ENCODE results near the gene EML5. TPM values are rescaled to one million over a fixed set of nuclear protein-coding genes. Genes with fewer than 3 reads are reported as not detected.

EML5 gene
- total RNA-seq, 1 donor from 2014 or later = not detected

DNA sequence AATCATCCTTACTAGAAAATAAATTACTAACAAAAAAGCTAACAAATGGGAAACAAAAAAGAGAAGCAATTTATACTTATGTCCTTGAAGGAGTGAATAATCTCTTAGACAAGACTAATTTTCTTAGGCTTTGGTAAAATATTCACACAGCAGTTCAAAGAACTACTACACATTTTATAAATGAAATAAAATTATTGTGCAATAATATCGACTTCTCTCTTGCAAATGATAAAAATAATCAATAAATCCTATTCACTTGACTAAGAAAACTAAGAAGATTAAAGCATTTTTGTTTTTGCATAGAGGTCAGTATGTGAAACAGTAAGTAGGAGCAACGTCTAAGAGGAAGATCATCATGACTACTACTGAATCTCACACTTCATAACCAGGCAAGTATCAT is 82.0 kb downstream of the EML5 start:
- H3K4me1 Mint-ChIP-seq (ENCODE audit: low read depth) = no peaks in the 10 kb centered on the region
- TF ChIP-seq, protein P1, sequence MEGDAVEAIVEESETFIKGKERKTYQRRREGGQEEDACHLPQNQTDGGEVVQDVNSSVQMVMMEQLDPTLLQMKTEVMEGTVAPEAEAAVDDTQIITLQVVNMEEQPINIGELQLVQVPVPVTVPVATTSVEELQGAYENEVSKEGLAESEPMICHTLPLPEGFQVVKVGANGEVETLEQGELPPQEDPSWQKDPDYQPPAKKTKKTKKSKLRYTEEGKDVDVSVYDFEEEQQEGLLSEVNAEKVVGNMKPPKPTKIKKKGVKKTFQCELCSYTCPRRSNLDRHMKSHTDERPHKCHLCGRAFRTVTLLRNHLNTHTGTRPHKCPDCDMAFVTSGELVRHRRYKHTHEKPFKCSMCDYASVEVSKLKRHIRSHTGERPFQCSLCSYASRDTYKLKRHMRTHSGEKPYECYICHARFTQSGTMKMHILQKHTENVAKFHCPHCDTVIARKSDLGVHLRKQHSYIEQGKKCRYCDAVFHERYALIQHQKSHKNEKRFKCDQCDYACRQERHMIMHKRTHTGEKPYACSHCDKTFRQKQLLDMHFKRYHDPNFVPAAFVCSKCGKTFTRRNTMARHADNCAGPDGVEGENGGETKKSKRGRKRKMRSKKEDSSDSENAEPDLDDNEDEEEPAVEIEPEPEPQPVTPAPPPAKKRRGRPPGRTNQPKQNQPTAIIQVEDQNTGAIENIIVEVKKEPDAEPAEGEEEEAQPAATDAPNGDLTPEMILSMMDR (IDR thresholded peaks at IDR 0.05) = no peak
- no peak for DNase-seq (ENCODE audit: low spot score)
- H3K27me3 Mint-ChIP-seq (ENCODE audit: low read depth) = peaks cover 20% of the 10 kb centered on the region
- no peaks in the 10 kb centered on the region for H3K36me3 Mint-ChIP-seq (ENCODE audit: low read depth)
- no peaks in the 10 kb centered on the region for H3K9me3 Mint-ChIP-seq (ENCODE audit: low read depth)
- no peak overlapping the region for H3K4me3 Mint-ChIP-seq (ENCODE audit: unreplicated experiment)
- no peak overlapping the region for H3K27ac Mint-ChIP-seq (ENCODE audit: unreplicated experiment)

DNA sequence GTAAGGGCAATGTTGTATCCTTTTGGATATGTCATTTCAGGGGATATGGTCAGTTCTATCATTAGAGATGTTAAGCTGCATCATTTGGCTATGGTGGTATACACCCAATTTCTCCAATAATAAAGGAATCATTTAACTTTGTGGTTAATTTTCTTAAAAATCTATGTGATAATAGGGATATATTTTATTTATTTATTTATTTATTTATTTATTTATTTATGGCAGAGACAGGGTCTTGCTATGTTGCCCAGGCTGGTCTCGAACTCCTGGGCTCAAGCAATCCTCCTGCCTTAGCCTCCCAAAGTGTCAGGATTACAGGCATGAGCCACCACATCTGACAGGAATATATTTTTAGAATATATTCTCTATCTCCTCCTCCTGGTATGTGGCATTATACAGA is 85.7 kb downstream of the EML5 start:
- TF ChIP-seq, protein P1 (IDR thresholded peaks at IDR 0.05) = no peak
- Mint-ChIP-seq H3K27me3 (ENCODE audit: low read depth) (peaks cover 19% of the 10 kb centered on the region), H3K4me3 (ENCODE audit: unreplicated experiment) (no peak overlapping the region), H3K27ac (ENCODE audit: unreplicated experiment) (no peak overlapping the region), H3K36me3 (ENCODE audit: low read depth) (no peaks in the 10 kb centered on the region), H3K9me3 (ENCODE audit: low read depth) (no peaks in the 10 kb centered on the region), H3K4me1 (ENCODE audit: low read depth) (no peaks in the 10 kb centered on the region)
- no peak for DNase-seq (ENCODE audit: low spot score)

DNA sequence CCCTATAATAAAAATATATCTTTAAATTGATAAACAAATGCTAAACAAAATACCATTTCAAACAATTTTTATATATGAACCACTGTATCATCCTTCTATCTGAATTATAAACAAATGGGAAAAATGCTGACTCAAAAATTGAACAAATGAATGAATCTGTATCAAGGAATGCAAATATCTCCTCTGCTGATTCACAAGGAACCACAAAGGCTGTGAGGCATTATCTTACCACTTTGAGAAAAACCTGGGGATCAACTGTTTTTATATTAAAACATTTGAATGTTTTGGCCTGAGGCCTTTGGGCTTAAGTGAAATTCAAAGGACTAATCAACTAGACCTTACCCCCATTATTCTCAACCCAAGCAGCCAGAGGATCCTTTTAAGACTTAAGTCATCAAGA is 86.3 kb downstream of the EML5 start:
- no peak overlapping the region for H3K4me3 Mint-ChIP-seq (ENCODE audit: unreplicated experiment)
- H3K27ac Mint-ChIP-seq (ENCODE audit: unreplicated experiment) = no peak overlapping the region
- no peaks in the 10 kb centered on the region for H3K9me3 Mint-ChIP-seq (ENCODE audit: low read depth)
- no peaks in the 10 kb centered on the region for H3K36me3 Mint-ChIP-seq (ENCODE audit: low read depth)
- no peak for DNase-seq (ENCODE audit: low spot score)
- TF ChIP-seq, protein P1 (IDR thresholded peaks at IDR 0.05) = no peak
- H3K4me1 Mint-ChIP-seq (ENCODE audit: low read depth) = no peaks in the 10 kb centered on the region
- H3K27me3 Mint-ChIP-seq (ENCODE audit: low read depth) = peaks cover 19% of the 10 kb centered on the region

DNA sequence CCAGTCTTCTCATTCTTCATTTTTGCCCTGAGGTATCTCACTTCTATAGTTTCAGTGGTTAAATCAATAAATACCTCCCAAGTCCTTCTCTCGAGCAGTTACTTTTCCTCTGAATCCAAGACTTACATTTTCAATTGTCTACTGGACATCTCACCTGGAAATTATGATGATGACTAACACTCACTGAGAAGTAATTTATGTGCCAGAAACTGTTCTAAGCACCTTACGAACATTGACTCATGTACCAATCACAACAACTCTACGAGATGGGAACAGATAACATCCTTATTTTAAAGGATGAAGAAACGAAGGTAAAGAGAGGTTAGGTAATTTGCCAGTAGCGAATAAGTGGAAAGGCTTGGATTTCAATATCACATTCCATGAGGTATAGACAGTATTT is 94.1 kb downstream of the EML5 start:
- TF ChIP-seq, protein P1 (IDR thresholded peaks at IDR 0.05) = no peak
- no peak overlapping the region for H3K4me3 Mint-ChIP-seq (ENCODE audit: unreplicated experiment)
- no peaks in the 10 kb centered on the region for H3K36me3 Mint-ChIP-seq (ENCODE audit: low read depth)
- DNase-seq (ENCODE audit: low spot score) = no peak
- H3K27me3 Mint-ChIP-seq (ENCODE audit: low read depth) = peaks cover 22% of the 10 kb centered on the region
- H3K9me3 Mint-ChIP-seq (ENCODE audit: low read depth) = no peaks in the 10 kb centered on the region
- no peak overlapping the region for H3K27ac Mint-ChIP-seq (ENCODE audit: unreplicated experiment)
- no peaks in the 10 kb centered on the region for H3K4me1 Mint-ChIP-seq (ENCODE audit: low read depth)

DNA sequence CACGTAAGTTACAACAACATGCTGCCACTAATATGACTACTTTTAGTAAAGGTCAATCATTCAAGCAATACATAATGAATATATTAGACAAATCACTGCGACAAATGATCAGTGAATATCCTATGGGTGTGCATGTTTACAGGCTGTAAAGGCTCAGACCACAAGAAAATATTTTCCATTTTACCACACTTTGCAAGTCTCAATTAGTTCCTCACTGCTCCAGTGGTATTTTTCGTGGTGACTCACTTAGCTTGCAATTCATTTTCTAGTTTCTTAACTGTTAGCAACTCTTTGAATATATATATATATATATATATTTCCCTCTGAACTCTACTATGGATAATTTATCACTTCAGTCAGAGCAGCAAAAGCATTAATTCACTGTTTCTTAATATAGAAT is 96.9 kb downstream of the EML5 start:
- no peak overlapping the region for H3K4me3 Mint-ChIP-seq (ENCODE audit: unreplicated experiment)
- no peak for DNase-seq (ENCODE audit: low spot score)
- TF ChIP-seq, protein P1 (IDR thresholded peaks at IDR 0.05) = no peak
- peaks cover 19% of the 10 kb centered on the region for H3K27me3 Mint-ChIP-seq (ENCODE audit: low read depth)
- H3K36me3 Mint-ChIP-seq (ENCODE audit: low read depth) = no peaks in the 10 kb centered on the region
- no peaks in the 10 kb centered on the region for H3K9me3 Mint-ChIP-seq (ENCODE audit: low read depth)
- no peaks in the 10 kb centered on the region for H3K4me1 Mint-ChIP-seq (ENCODE audit: low read depth)
- H3K27ac Mint-ChIP-seq (ENCODE audit: unreplicated experiment) = no peak overlapping the region

Data from chondrocyte (in vitro differentiated cells).